H9 (cell line): ENCODE data around the gene NOA1. TPM values are rescaled to one million over a fixed set of nuclear protein-coding genes. Genes with fewer than 3 reads are reported as not detected.

Experiments
- DNase-seq: peaks from one replicate; pipeline ENCODE4 v3.0.0-alpha.2; 2017
- H2AFZ ChIP-seq: one replicate; pipeline ENCODE4 v1.6.1; 2013; ENCODE audit warnings: mild to moderate bottlenecking, low read length, control low read depth, moderate library complexity
- H2AK5ac ChIP-seq: 2 replicates; pipeline ENCODE4 v1.6.1; 2013; ENCODE audit warnings: low read length, control low read depth, mixed read lengths; ENCODE audit not compliant: insufficient read length
- H2BK120ac ChIP-seq: one replicate; pipeline ENCODE4 v1.6.1; 2013; ENCODE audit warnings: low read depth, mild to moderate bottlenecking, low read length, control low read depth, inconsistent platforms; ENCODE audit not compliant: poor library complexity, severe bottlenecking
- H2BK12ac ChIP-seq: 2 replicates; pipeline ENCODE4 v1.6.1; 2013; ENCODE audit warnings: low read length, control low read depth, mixed read lengths, low read depth; ENCODE audit not compliant: insufficient read length
- H2BK15ac ChIP-seq: 2 replicates; pipeline ENCODE4 v1.6.1; 2013; ENCODE audit warnings: low read depth, low read length, control low read depth
- H2BK20ac ChIP-seq: one replicate; pipeline ENCODE4 v1.6.1; 2013; ENCODE audit warnings: low read depth, mild to moderate bottlenecking, low read length, control low read depth, inconsistent platforms; ENCODE audit not compliant: poor library complexity, severe bottlenecking
- H2BK5ac ChIP-seq: 2 replicates; pipeline ENCODE4 v1.6.1; 2013; ENCODE audit warnings: low read length, control low read depth, mixed read lengths; ENCODE audit not compliant: insufficient read length
- H3K14ac ChIP-seq: 2 replicates; pipeline ENCODE4 v1.6.1; 2013; ENCODE audit warnings: low read length, control low read depth; ENCODE audit not compliant: insufficient read depth
- H3K18ac ChIP-seq: 2 replicates; pipeline ENCODE4 v1.6.1; 2013; ENCODE audit warnings: low read depth, mild to moderate bottlenecking, mixed read lengths, low read length, control low read depth; ENCODE audit not compliant: insufficient read length
- H3K23ac ChIP-seq: 2 replicates; pipeline ENCODE4 v1.6.1; 2013; ENCODE audit warnings: low read length, control low read depth, mixed read lengths, low read depth; ENCODE audit not compliant: insufficient read length
- H3K23me2 ChIP-seq: 2 replicates; pipeline ENCODE4 v1.6.1; 2013; ENCODE audit warnings: low read depth, mild to moderate bottlenecking, mixed read lengths, low read length, control low read depth; ENCODE audit not compliant: insufficient read length, poor library complexity, severe bottlenecking
- H3K27ac ChIP-seq: 2 replicates; pipeline ENCODE4 v1.5.1; 2013; ENCODE audit warnings: low read length, control low read depth, mixed read lengths, low read depth; ENCODE audit not compliant: insufficient read length
- H3K27me3 ChIP-seq: 2 replicates; pipeline ENCODE4 v1.6.1; 2013; ENCODE audit warnings: low read length, control low read depth, inconsistent platforms; ENCODE audit not compliant: insufficient read depth
- H3K4ac ChIP-seq: 2 replicates; pipeline ENCODE4 v1.6.1; 2013; ENCODE audit warnings: low read depth, mild to moderate bottlenecking, control low read depth, inconsistent platforms, low read length, moderate library complexity
- H3K4me1 ChIP-seq: 2 replicates; pipeline ENCODE4 v1.6.1; 2013; ENCODE audit warnings: low read length, control low read depth, inconsistent platforms; ENCODE audit not compliant: insufficient read depth
- H3K4me2 ChIP-seq: 2 replicates; pipeline ENCODE4 v1.6.1; 2013; ENCODE audit warnings: low read length, control low read depth, mixed read lengths; ENCODE audit not compliant: insufficient read length, insufficient read depth
- H3K56ac ChIP-seq: 2 replicates; pipeline ENCODE4 v1.6.1; 2013; ENCODE audit warnings: low read depth, mild to moderate bottlenecking, mixed read lengths, low read length, control low read depth; ENCODE audit not compliant: insufficient read length
- H3K79me1 ChIP-seq: 2 replicates; pipeline ENCODE4 v1.6.1; 2013; ENCODE audit warnings: low read depth, mild to moderate bottlenecking, moderate library complexity, low read length, control low read depth, inconsistent platforms; ENCODE audit not compliant: insufficient read depth, poor library complexity, severe bottlenecking
- H3K79me2 ChIP-seq: 2 replicates; pipeline ENCODE4 v1.6.1; 2013; ENCODE audit warnings: low read length, control low read depth, inconsistent platforms; ENCODE audit not compliant: insufficient read depth
- H3K9ac ChIP-seq: 2 replicates; pipeline ENCODE4 v1.6.1; 2013; ENCODE audit warnings: low read length, control low read depth, mixed read lengths; ENCODE audit not compliant: insufficient read length; ENCODE audit errors: extremely low read depth
- H3K9me3 ChIP-seq: one replicate; pipeline ENCODE4 v1.6.1; 2013; ENCODE audit warnings: low read depth, low read length, inconsistent platforms; ENCODE audit not compliant: control insufficient read depth
- H3T11ph ChIP-seq: one replicate; pipeline ENCODE4 v1.6.1; 2013; ENCODE audit warnings: mild to moderate bottlenecking, low read length, control low read depth, inconsistent platforms
- H4K20me1 ChIP-seq: one replicate; pipeline ENCODE4 v1.6.1; 2013; ENCODE audit not compliant: control insufficient read depth, insufficient read length, insufficient read depth
- H4K5ac ChIP-seq: 2 replicates; pipeline ENCODE4 v1.6.1; 2013; ENCODE audit warnings: low read depth, mild to moderate bottlenecking, mixed read lengths, low read length, control low read depth; ENCODE audit not compliant: insufficient read length
- H4K8ac ChIP-seq: replicated peaks from 2 replicates; pipeline ENCODE4 v1.6.1; 2013; ENCODE audit warnings: low read length, control low read depth, mixed read lengths, low read depth; ENCODE audit not compliant: insufficient read length
- H4K91ac ChIP-seq: 2 replicates; pipeline ENCODE4 v1.6.1; 2013; ENCODE audit warnings: low read depth, mild to moderate bottlenecking, moderate library complexity, mixed read lengths, low read length, control low read depth; ENCODE audit not compliant: insufficient read length
- H3K27ac Mint-ChIP-seq, 3 experiments: 2 replicates in 2 of 3; 3 replicates in 1 of 3; pipeline ENCODE4 v1.8.0; 2020 to 2021; ENCODE audit warnings: mixed read lengths in 3 of 3, mild to moderate bottlenecking in 1 of 3, moderate library complexity in 1 of 3
- H3K27me3 Mint-ChIP-seq: 2 replicates; pipeline ENCODE4 v1.8.0; 2021; ENCODE audit warnings: low read depth, mild to moderate bottlenecking, moderate library complexity, mixed read lengths
- H3K36me3 Mint-ChIP-seq, 3 experiments: 2 replicates in 2 of 3; 3 replicates in 1 of 3; pipeline ENCODE4 v1.8.0; 2020 to 2021; ENCODE audit warnings: low read depth in 3 of 3, mixed read lengths in 3 of 3; ENCODE audit not compliant: insufficient read depth in 1 of 3
- H3K4me1 Mint-ChIP-seq, 2 experiments: 2 replicates each; pipeline ENCODE4 v1.8.0; 2020; ENCODE audit warnings: mixed read lengths in 2 of 2
- H3K4me3 Mint-ChIP-seq, 2 experiments: 2 replicates in 1 of 2; 3 replicates in 1 of 2; pipeline ENCODE4 v1.8.0; 2020 to 2021; ENCODE audit warnings: mild to moderate bottlenecking in 2 of 2, mixed read lengths in 2 of 2, moderate library complexity in 1 of 2
- H3K9me3 Mint-ChIP-seq, 2 experiments: 2 replicates in 1 of 2; 3 replicates in 1 of 2; pipeline ENCODE4 v1.8.0; 2020; ENCODE audit warnings: mild to moderate bottlenecking in 2 of 2, mixed read lengths in 2 of 2, moderate library complexity in 1 of 2
- WGBS: extraction: QIAGEN DNeasy Blood & Tissue Kit; methylation state at CpG from one replicate; pipeline ENCODE4 v1.1.7; 2013; ENCODE audit warnings: missing lambda C conversion rate, low lambda C conversion rate, mixed read lengths; ENCODE audit not compliant: insufficient read length; ENCODE audit errors: extremely low coverage; 5-methylcytosine and 5-hydroxymethylcytosine counted together
- total RNA-seq: library from RNA; stranded (reverse); gene quantifications from 2 replicates; pipeline ENCODE4 v1.2.1, GENCODE V29; 2021
- TF ChIP-seq, protein P1 (sequence below): fragments of 200-600 bp; sonication (generic); conservative IDR thresholded peaks from 3 replicates; pipeline ENCODE4 v1.8.0; 2021; ENCODE audit warnings: antibody characterized with exemption, mild to moderate bottlenecking

Gene NOA1
- total RNA-seq, 1 experiment from 2014 or later: 22.8 TPM

DNA sequence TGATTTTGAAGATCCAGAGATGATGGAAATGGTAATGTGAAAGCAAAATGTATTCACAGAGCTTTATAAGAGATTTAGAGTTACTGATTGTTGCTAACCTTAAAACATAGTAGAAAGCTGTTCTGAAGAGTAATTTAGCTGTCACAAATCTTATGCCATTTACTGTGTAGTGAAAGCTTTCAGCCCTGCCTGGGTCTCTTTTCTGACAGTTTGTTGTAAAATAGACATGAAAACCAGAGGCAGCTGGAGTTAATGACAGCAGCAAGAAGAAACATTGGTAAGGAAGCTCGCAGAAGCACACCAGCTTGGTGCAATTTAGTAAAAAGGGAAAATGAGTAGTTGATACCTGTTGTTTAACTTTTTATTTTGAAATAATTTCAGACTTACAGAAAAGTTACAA, 22.3 kb upstream of the NOA1 start:
- H3K56ac ChIP-seq: no peak overlapping the region
- peaks cover 28 to 75% (median 69%) of the 10 kb centered on the region in 3 experiments for H3K36me3 Mint-ChIP-seq
- H3K4me2 ChIP-seq: no peak overlapping the region
- no peak overlapping the region for H2BK120ac ChIP-seq
- H3K14ac ChIP-seq: no peak overlapping the region
- H2BK5ac ChIP-seq: no peak overlapping the region
- no peak overlapping the region for H4K5ac ChIP-seq
- H3K4ac ChIP-seq: no peak overlapping the region
- H3K4me1 Mint-ChIP-seq: no peaks in the 10 kb centered on the region
- no peak overlapping the region for H3K4me3 Mint-ChIP-seq
- H3K27me3 ChIP-seq: no peaks in the 10 kb centered on the region
- H2BK12ac ChIP-seq: no peak overlapping the region
- peaks cover 6% of the 10 kb centered on the region for H3K79me1 ChIP-seq
- no peaks in the 10 kb centered on the region for H3K9me3 ChIP-seq
- H2AK5ac ChIP-seq: no peak overlapping the region
- WGBS: no CpG with 5 or more reads among the region's 1 CpG
- H3K9ac ChIP-seq: no peak overlapping the region
- H3K23ac ChIP-seq: no peak overlapping the region
- no peak overlapping the region for H2AFZ ChIP-seq
- H3K79me2 ChIP-seq: no peaks in the 10 kb centered on the region
- H3K18ac ChIP-seq: no peak overlapping the region
- DNase-seq: no peak
- H3K4me1 ChIP-seq: no peaks in the 10 kb centered on the region
- H3K27me3 Mint-ChIP-seq: no peaks in the 10 kb centered on the region
- H3K27ac ChIP-seq: no peak overlapping the region
- TF ChIP-seq, protein P1, sequence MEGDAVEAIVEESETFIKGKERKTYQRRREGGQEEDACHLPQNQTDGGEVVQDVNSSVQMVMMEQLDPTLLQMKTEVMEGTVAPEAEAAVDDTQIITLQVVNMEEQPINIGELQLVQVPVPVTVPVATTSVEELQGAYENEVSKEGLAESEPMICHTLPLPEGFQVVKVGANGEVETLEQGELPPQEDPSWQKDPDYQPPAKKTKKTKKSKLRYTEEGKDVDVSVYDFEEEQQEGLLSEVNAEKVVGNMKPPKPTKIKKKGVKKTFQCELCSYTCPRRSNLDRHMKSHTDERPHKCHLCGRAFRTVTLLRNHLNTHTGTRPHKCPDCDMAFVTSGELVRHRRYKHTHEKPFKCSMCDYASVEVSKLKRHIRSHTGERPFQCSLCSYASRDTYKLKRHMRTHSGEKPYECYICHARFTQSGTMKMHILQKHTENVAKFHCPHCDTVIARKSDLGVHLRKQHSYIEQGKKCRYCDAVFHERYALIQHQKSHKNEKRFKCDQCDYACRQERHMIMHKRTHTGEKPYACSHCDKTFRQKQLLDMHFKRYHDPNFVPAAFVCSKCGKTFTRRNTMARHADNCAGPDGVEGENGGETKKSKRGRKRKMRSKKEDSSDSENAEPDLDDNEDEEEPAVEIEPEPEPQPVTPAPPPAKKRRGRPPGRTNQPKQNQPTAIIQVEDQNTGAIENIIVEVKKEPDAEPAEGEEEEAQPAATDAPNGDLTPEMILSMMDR: no peak
- H4K91ac ChIP-seq: no peak overlapping the region
- H3T11ph ChIP-seq: no peak overlapping the region
- H3K23me2 ChIP-seq: no peaks in the 10 kb centered on the region
- H2BK15ac ChIP-seq: no peak overlapping the region
- H4K20me1 ChIP-seq: no peaks in the 10 kb centered on the region
- no peak overlapping the region for H2BK20ac ChIP-seq
- no peak overlapping the region for H3K27ac Mint-ChIP-seq
- H3K9me3 Mint-ChIP-seq: no peaks in the 10 kb centered on the region
- H4K8ac ChIP-seq: no peak overlapping the region
